GM12878 (cell line): Measurements from ENCODE around the gene RALGDS. TPM values are rescaled to one million over a fixed set of nuclear protein-coding genes. Genes with fewer than 3 reads are reported as not detected.

ENCODE experiments used
- ATF7 ChIP-seq: fragments of 450-650 bp; IDR thresholded peaks from 2 replicates; pipeline ENCODE4 v1.6.1; 2016; ENCODE audit warnings: low read depth, mild to moderate bottlenecking
- CBX5 ChIP-seq: sonication (generic); IDR thresholded peaks from 2 replicates; pipeline ENCODE4 v1.6.1; 2016; ENCODE audit warnings: low read depth, moderate library complexity, mild to moderate bottlenecking, inconsistent platforms
- CHD1 ChIP-seq: IDR thresholded peaks from 2 replicates; pipeline ENCODE4 v1.6.1; 2012; ENCODE audit warnings: low read depth, low read length, improper control_type of control experiment
- E2F4 ChIP-seq: IDR thresholded peaks from 2 replicates; pipeline ENCODE4 v1.6.1; 2012; ENCODE audit warnings: low read depth, low read length, improper control_type of control experiment
- E4F1 ChIP-seq: fragments of 450-650 bp; IDR thresholded peaks from 2 replicates; pipeline ENCODE4 v1.6.1; 2018; ENCODE audit warnings: borderline replicate concordance, mild to moderate bottlenecking; ENCODE audit not compliant: partially characterized antibody
- ELK1 ChIP-seq: IDR thresholded peaks from 2 replicates; pipeline ENCODE4 v1.6.1; 2012; ENCODE audit warnings: low read depth, low read length, improper control_type of control experiment
- ESRRA ChIP-seq: IDR thresholded peaks from 2 replicates; pipeline ENCODE4 v1.6.1; 2012; ENCODE audit warnings: mild to moderate bottlenecking, low read length, improper control_type of control experiment
- HDAC2 ChIP-seq: fragments of 200-600 bp; sonication (generic); IDR thresholded peaks from 2 replicates; pipeline ENCODE4 v1.6.1; 2017
- IKZF2 ChIP-seq, 2 experiments: fragments of 450-650 bp; IDR thresholded peaks; 2 replicates each; pipeline ENCODE4 v1.6.1; 2017; ENCODE audit warnings: mild to moderate bottlenecking in 2 of 2, moderate library complexity in 2 of 2
- LARP7 ChIP-seq: fragments of 450-650 bp; IDR thresholded peaks from 2 replicates; pipeline ENCODE4 v1.6.1; 2017; ENCODE audit warnings: mild to moderate bottlenecking
- MLLT1 ChIP-seq: fragments of 450-650 bp; IDR thresholded peaks from 2 replicates; pipeline ENCODE4 v1.6.1; 2016; ENCODE audit warnings: mild to moderate bottlenecking
- MTA2 ChIP-seq: fragments of 450-650 bp; IDR thresholded peaks from 2 replicates; pipeline ENCODE4 v1.6.1; 2016; ENCODE audit warnings: low read depth, mild to moderate bottlenecking, moderate library complexity
- MYB ChIP-seq: fragments of 150-350 bp; IDR thresholded peaks from 2 replicates; pipeline ENCODE4 v1.6.1; 2014; ENCODE audit warnings: mild to moderate bottlenecking, low read depth, low read length, borderline replicate concordance
- NR2F1 ChIP-seq: fragments of 450-650 bp; conservative IDR thresholded peaks from 2 replicates; pipeline ENCODE4 v1.6.1; 2017; ENCODE audit warnings: mild to moderate bottlenecking
- NRF1 ChIP-seq: conservative IDR thresholded peaks from 2 replicates; pipeline ENCODE4 v1.6.1; 2011; ENCODE audit warnings: mild to moderate bottlenecking, low read depth, low read length, improper control_type of control experiment
- PAX8 ChIP-seq: fragments of 450-650 bp; IDR thresholded peaks from 2 replicates; pipeline ENCODE4 v1.6.1; 2017; ENCODE audit warnings: mild to moderate bottlenecking, moderate library complexity
- RCOR1 ChIP-seq: conservative IDR thresholded peaks from 2 replicates; pipeline ENCODE4 v1.6.1; 2012; ENCODE audit warnings: low read depth, low read length, improper control_type of control experiment
- RFX5 ChIP-seq: IDR thresholded peaks from 2 replicates; pipeline ENCODE4 v1.6.1; 2011; ENCODE audit warnings: low read depth, low read length, improper control_type of control experiment
- RUNX3 ChIP-seq: IDR thresholded peaks from 2 replicates; pipeline ENCODE4 v1.6.1; 2012; ENCODE audit warnings: low read length, inconsistent platforms
- SPI1 ChIP-seq: IDR thresholded peaks from 2 replicates; pipeline ENCODE4 v1.6.1; 2011; ENCODE audit warnings: low read depth, mild to moderate bottlenecking, low read length, moderate library complexity, borderline replicate concordance; ENCODE audit not compliant: insufficient read depth
- TCF3 ChIP-seq: IDR thresholded peaks from 2 replicates; pipeline ENCODE4 v1.6.1; 2012; ENCODE audit warnings: low read depth, mild to moderate bottlenecking, low read length, borderline replicate concordance; ENCODE audit not compliant: insufficient read depth
- USF2 ChIP-seq: IDR thresholded peaks from 2 replicates; pipeline ENCODE4 v1.6.1; 2011; ENCODE audit warnings: low read depth, low read length, improper control_type of control experiment, borderline replicate concordance
- YY1 ChIP-seq: IDR thresholded peaks from 2 replicates; pipeline ENCODE4 v1.6.1; 2011; ENCODE audit warnings: low read depth, mild to moderate bottlenecking, low read length
- ZBED1 ChIP-seq: IDR thresholded peaks from 2 replicates; pipeline ENCODE4 v1.6.1; 2016; ENCODE audit warnings: borderline replicate concordance
- ZNF622 ChIP-seq: fragments of 450-650 bp; IDR thresholded peaks from 2 replicates; pipeline ENCODE4 v1.6.1; 2017; ENCODE audit warnings: mild to moderate bottlenecking, inconsistent platforms
- ZZZ3 ChIP-seq: IDR thresholded peaks from 2 replicates; pipeline ENCODE4 v1.6.1; 2011; ENCODE audit warnings: low read depth; ENCODE audit not compliant: control insufficient read depth, insufficient read length
- polyA plus RNA-seq, 11 experiments: library from polyadenylated mRNA; depleted of rRNA in 4 of 11; unstranded in 6 of 11; stranded (reverse) in 5 of 11; fragments of >200 nt; fragmentation: Nextera tagmentation in 4 of 11; fragmentation: Illumina TruSeq in 1 of 11; extraction: Ambion mirVana in 4 of 11; extraction: Trizol in 1 of 11; gene quantifications; 1 replicate in 1 of 11; 2 replicates in 10 of 11; pipeline versions ENCODE4 v1.2.1 to v1.2.3, GENCODE V29; 2011 to 2016; ENCODE audit warnings: inconsistent platforms in 2 of 11, missing spikeins in 2 of 11, low read depth in 1 of 11
- total RNA-seq, 4 experiments: library from RNA; depleted of rRNA in 3 of 4; stranded (reverse); fragments of >200 nt in 3 of 4; fragmentation: Illumina TruSeq in 1 of 4; extraction: Trizol in 1 of 4; gene quantifications; 2 replicates each; pipeline versions ENCODE4 v1.2.1 to v1.2.3, GENCODE V29; 2013 to 2021

Gene RALGDS
- total and polyA plus RNA-seq, 10 of the 15 experiments (the other 5 are each of a cell fraction or from before 2014, with no cell fraction given) = 1.3 to 48.6 (median 21.2) TPM

- TF ChIP-seq E2F4 (no peak), USF2 (no peak), MTA2 (peak; percentile 29; the same call in 1 of the 2 replicates), RCOR1 (no peak), ZZZ3 (no peak), ESRRA (no peak), ATF7 (peak; percentile 41; the same call in 1 of the 2 replicates), RUNX3 (no peak), LARP7 (peak; percentile 65), NR2F1 (peak; percentile 94), MLLT1 (peak; percentile 55), IKZF2 (IDR thresholded peaks at IDR 0.05) (peak in 1 of 2 experiments; percentile 60; a peak in 2 of 4 replicates), NRF1 (peak; percentile 50), MYB (no peak), HDAC2 (no peak), TCF3 (peak; percentile 88), ZBED1 (no peak), CBX5 (no peak), ELK1 (no peak), E4F1 (peak; percentile 16), RFX5 (0 out of 2 replicates have a peak, but pooled peaks have one; percentile 10), SPI1 (no peak), ZNF622 (no peak), PAX8 (no peak), YY1 (peak; percentile 87), CHD1 (no peak)
Observed at GRCh38 chr9:133144142-133144903, 23.3 kb upstream of the RALGDS start (continued).
